ENCODE measurements around the gene PANX2. TPM values are rescaled to one million over a fixed set of nuclear protein-coding genes. Genes with fewer than 3 reads are reported as not detected.
"Not testable (repeated sequence)": the region's sequence is repeated elsewhere in the genome, so short reads cannot be mapped to it uniquely, and the experiment has no call there.

Gene PANX2
- total RNA-seq, 1 experiment from 2014 or later, result 18.0 TPM

DNA sequence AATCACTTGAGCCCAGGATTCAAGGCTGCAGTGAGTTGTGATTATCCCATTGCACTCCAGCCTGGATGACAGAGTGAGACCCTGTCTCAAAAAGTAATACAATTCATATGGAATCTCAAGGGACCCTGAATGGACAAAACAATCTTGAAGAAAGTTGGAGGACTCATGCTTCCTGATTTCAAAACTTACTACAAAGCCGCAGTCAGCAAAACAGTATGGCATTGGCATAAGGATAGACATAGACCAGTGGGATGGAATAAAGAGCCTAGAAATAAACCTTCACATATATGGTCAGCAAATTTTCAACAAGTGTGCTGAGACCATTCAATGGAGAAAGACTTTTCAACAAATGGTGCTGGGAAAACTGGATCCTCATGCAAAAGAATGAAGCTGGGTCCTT, 32.8 kb downstream of the PANX2 start:
- in situ Hi-C loops (cut with HindIII; ENCODE audit: low pct_unique_long_range_greater_than_20kb, low sequenced_read_pairs), result no loop called here
- no peak for DNase-seq (ENCODE audit: low read depth)

DNA sequence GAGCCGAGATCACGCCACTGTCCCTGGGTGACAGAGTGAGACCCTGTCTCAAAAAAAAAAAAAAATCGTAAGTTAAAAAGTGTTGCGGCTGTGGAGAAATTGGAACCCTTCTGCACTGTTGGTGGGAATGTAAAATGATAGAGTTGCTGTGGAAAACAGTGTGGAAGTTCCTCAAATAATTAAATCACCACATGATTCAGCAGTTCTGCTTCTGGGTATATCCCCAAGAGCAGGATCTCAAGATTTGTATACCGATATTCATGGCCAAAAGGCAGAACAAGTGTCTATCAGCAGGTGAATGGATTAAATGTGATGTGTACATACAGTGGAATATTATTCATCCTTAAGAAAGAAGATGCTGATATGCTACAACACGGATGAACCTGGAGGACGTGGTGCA, 34.0 kb downstream of the PANX2 start:
- DNase-seq (ENCODE audit: low read depth), result no peak
- in situ Hi-C loops (cut with HindIII; ENCODE audit: low pct_unique_long_range_greater_than_20kb, low sequenced_read_pairs), result no loop called here

DNA sequence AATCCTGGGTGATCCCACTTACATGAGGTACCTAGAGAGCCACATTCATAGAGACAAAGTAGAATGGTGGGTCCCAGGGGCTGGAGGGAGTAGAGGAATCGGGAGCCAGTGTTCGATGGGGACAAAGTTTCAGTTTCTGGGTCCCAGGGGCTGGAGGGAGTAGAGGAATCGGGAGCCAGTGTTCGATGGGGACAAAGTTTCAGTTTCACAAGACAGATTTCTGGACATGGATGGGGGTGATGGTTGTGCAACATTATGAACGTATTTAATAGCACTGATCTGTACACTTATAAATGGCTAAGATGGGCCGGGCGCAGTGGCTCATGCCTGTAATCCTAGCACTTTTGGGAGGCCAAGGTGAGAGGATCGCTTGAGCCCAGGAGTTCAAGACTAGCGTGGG, 34.5 kb downstream of the PANX2 start:
- in situ Hi-C loops (cut with HindIII; ENCODE audit: low pct_unique_long_range_greater_than_20kb, low sequenced_read_pairs); DNase-seq (ENCODE audit: low read depth): not testable (repeated sequence)

DNA sequence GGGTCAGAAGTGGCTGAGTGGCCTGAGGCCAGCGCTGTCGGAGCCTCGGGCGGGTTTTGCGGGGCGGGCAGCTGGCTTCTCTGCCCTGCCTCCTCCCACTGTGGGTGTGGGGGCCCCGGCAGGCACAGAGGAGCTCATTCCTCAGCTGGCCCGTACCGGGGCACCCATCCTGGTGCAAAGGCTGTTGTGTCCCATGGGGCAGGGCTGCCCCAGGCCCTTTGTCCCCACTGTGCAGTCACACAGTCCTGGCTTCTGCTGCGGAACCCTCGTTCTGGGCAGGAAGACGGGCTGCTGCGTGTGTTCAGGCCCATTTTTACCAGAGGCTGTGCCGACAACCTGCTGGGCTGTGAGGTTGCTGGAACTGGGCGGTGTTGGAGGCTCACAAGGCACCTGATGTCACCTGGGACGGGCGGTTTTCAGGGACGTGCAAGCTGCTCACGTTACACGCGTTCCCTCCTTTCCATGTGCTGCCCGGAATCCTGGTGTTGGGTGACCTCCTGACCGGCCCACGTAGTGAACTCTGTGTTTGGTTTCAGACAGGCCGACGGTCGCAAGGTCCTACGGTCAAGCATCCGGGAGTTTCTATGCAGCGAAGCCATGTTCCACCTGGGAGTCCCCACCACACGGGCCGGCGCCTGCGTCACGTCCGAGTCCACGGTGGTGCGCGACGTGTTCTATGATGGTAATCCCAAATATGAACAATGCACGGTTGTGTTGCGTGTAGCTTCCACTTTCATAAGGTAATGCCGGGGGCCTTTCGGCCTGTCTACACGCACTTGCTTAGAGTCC, 35.4 kb downstream of the PANX2 start:
- in situ Hi-C loops (cut with HindIII; ENCODE audit: low pct_unique_long_range_greater_than_20kb, low sequenced_read_pairs), result no loop called here

DNA sequence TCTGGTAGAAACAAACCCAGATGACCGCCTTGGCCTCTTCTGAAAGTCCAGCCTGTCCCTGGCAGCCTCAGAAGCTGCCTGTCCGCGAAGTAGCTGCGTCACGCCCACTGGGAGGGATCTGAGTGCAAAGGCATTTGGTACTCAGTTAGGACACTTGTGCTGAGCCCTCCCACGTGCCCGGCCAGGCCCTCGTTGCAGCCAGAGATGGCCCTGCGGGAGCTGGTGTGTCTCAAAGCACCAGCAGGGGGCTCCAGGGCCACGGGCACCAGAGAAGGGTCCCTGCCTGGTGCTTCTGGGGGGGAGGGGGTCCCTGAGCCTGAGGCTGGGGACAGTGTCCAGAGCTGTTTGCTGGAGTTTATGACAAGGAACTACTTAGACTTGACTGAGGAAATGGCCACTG, 36.1 kb downstream of the PANX2 start:
- in situ Hi-C loops (cut with HindIII; ENCODE audit: low pct_unique_long_range_greater_than_20kb, low sequenced_read_pairs), result no loop called here

More for the DNA sequence above, 35.4 kb downstream of the PANX2 start:
- no peak for DNase-seq (ENCODE audit: low read depth)

DNA sequence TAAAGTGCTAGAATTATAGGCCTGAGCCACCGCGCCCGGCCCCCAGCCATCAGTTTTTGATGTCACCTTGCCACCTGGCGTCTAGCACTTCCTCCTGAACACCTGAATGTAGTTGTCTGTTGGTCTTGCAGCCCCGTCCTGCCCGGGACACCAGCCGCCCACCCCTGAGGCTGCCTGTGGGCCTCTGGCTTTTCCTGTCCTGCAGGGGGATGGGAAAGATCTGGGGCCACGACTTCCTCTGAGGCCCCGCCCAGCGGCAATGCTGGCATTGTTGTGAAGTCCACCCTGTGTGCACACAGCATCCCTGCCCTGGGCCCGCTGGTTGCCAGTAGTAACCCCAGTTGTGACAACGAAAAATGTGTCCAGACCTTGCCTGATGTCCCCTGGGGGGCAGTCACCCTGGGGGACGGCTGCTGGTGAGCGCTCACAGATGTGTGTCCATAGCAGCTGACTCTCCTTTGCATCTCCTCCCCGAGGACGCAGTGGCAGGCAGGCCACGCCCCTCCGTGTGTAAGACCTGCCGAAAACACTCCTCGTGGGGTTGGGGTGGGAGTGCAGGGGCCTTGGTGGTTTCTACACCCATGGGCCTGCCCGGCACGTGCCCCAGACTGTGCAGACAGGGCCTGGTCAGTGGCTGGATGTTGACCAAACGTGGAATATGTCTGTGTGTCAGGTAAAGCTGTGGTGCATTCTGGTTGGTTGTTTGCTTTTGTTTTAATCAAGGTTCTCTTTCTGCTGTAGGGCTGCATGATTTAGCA, 37.0 kb downstream of the PANX2 start:
- no peak for DNase-seq (ENCODE audit: low read depth)
- in situ Hi-C loops (cut with HindIII; ENCODE audit: low pct_unique_long_range_greater_than_20kb, low sequenced_read_pairs), result no loop called here

More for the DNA sequence above, 36.1 kb downstream of the PANX2 start:
- DNase-seq (ENCODE audit: low read depth), result no peak

DNA sequence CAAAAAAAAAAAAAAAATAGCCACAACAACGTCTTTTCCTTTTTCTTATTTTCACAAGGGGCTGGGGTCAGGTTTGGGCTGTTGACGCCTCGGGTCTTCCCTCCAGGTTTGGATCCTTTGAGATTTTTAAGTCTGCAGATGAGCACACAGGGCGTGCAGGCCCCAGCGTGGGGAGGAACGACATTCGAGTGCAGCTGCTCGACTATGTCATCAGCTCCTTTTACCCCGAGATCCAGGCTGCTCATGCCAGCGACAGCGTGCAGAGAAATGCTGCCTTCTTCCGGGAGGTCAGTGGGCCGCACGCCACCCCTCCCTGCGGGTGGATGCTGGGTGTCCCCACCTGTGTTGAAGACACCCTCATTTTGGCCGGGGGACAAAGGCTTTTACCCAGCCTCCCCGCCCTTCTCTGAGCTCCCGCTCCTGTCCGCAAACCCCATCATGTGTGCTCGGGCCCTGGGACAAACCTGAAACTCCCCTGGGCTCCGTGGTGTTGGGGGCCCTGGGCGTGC, 38.0 kb downstream of the PANX2 start:
- in situ Hi-C loops (cut with HindIII; ENCODE audit: low pct_unique_long_range_greater_than_20kb, low sequenced_read_pairs), result no loop called here

DNA sequence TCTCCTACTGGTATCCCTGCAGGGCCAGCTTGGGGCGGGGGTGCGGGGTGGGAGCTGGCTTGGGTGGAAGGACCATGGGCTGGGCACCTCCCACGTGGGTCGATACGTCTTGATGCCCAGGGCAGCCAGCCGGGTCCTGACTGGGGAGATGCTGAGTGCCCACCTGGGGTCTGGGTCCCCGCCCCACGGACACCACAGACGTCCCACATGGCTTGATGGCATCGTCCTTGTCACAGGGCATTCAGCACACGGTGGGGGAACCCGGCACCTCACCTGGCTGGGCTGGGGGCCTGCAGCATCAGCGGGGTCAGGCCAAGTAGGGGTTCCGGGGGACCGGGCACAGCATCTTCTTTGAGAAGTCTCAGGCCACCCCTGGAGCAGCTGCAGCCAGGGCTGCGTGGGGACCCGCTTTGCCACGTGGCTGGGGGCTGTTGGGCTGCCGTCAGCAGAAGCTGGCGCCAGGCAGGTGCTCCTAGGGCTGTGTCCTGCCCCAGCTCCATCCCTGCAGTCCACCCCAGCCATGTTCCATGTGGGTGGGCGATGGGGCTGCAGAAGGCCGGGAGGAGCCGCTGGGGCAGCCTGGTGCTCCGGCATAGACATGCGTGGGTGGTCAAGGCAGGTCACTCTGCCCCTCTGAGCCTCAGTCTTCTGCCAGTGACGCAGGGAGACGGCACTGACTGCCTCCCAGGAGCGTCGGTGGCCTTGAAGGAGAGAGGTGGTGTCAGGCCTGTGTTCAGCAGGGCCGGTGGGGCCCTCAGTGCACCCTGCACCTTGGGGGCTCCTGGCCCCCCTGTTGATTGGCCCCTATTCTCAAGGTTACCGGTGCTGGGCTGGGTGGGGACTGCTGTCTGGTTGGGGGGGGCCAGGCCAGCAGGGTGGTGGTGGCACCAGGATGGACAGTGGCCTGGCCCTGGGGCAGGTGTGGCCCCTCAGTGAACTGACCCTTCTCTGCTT, 38.7 kb downstream of the PANX2 start:
- DNase-seq (ENCODE audit: low read depth), result no peak
- in situ Hi-C loops (cut with HindIII; ENCODE audit: low pct_unique_long_range_greater_than_20kb, low sequenced_read_pairs), result no loop called here

More for the DNA sequence above, 38.0 kb downstream of the PANX2 start:
- DNase-seq (ENCODE audit: low read depth), result no peak

DNA sequence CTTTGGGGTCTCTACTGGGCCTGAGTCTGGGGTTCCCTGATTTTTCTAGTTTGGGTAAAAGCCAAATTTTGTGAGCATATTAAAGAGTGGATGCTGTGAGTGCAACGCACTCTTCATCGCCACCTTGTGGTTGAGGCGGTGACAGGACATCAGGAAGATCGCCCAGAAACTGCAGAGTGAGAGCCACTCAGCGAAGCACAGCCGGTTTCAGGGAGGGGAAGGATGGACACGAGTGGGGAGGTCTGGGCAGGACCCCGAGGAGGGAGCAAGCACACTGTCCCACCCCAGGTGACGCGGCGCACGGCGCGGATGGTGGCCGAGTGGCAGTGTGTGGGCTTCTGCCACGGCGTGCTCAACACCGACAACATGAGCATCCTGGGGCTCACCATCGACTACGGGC, 39.4 kb downstream of the PANX2 start:
- DNase-seq (ENCODE audit: low read depth), result peak; percentile 44
- in situ Hi-C loops (cut with HindIII; ENCODE audit: low pct_unique_long_range_greater_than_20kb, low sequenced_read_pairs), result no loop called here

DNA sequence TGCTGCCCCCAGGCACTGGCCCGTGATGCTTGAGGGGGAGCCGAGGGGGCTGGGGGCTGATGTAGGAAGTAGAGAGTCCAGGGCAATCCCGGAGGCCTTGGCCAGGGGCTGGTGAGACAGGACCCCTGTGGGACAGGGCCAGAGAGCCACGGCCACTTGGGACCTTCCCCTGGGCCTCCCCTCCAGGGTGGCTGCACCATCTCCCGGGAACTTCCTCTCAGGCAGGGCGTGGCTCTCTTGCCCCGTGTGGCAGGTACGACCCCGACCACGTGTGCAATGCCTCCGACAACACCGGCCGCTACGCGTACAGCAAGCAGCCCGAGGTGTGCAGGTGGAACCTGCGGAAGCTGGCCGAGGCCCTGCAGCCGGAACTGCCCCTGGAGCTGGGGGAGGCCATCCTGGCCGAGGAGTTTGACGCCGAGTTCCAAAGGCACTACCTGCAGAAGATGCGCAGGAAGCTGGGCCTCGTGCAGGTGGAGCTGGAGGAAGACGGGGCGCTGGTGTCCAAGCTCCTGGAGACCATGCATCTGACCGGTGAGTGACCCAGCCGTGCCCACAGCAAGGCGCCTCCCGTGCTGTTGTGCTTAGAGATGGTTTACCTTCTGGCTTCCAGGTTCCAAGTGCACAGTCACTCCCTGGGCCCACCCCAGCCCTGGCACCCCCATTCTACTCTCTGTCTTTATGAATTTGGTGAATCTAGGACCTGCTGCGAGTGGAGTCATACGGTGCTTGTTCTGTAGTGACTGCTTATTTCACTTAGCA, 40.0 kb downstream of the PANX2 start:
- DNase-seq (ENCODE audit: low read depth), result no peak
- in situ Hi-C loops (cut with HindIII; ENCODE audit: low pct_unique_long_range_greater_than_20kb, low sequenced_read_pairs), result no loop called here

DNA sequence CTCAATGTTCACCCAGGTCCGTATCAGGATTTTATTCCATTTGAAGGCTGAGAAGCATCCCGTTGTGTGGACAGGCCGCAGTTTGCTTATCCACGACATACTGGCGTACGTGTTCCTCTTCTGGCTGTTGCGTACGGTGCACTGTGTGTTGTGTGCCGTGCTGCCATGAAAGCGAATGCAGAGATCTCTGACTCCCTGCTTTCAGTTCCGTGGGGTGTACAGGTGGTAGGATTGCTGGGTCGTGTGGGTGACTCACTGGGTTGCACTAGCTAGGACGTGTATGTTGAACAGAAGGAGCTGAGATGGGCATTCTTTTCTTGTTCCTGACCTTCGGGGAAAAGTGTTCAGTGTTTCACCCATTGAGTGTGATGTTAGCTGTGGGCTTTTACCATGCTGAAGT, 40.6 kb downstream of the PANX2 start:
- no peak for DNase-seq (ENCODE audit: low read depth)
- in situ Hi-C loops (cut with HindIII; ENCODE audit: low pct_unique_long_range_greater_than_20kb, low sequenced_read_pairs), result no loop called here

DNA sequence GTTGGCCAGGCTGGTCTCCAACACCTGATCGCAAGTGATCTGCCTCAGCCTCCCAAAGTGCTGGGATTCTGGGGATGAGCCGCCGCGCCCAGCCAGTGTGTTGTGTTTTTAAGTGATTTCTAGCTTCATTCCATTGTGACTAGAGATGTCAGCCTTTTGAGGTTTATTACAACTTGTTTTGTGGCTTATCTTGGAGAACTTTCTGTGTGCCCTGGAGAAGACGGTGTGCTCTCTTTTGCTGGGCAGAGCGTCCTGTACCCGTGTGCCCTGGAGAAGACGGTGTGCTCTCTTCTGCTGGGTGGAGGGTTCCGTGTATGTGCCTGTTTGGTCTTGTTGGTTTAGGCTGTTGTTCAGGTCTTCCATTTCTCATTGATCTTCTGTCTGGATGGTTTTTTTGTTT, 42.7 kb downstream of the PANX2 start:
- no peak for DNase-seq (ENCODE audit: low read depth)
- in situ Hi-C loops (cut with HindIII; ENCODE audit: low pct_unique_long_range_greater_than_20kb, low sequenced_read_pairs), result no loop called here

DNA sequence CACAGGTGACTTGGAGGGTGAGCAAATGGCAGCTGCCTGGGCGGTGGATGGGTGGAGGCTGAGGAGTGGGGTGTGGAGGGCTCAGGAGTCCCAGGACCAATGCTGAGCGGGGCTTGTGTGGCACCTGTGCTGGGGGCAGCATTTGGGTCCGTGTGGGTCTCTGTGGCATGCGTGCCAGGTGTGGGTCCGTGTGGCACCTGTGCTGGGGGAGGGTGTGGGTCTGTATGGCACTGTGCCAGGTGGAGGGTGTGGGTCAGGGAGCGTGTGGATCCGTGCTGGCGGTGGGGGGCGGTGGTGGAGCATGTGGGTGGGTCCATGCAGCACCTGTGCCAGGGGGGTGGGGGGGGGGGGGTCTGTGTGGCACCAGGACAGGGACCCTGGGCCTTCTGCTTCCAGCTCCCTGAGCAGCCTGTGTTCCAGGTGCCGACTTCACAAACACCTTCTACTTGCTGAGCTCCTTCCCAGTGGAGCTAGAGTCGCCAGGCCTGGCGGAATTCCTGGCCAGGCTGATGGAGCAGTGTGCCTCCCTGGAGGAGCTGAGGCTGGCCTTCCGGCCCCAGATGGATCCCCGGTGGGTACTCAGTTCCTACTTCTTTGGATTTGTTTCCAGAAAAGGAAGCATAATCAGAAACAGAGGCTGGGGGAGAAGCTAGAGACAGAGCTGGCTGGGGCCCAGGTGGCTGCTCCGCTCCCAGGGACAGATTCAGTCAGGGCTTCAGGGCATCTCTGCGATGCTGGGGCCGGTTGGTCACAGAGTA, 44.9 kb downstream of the PANX2 start:
- in situ Hi-C loops (cut with HindIII; ENCODE audit: low pct_unique_long_range_greater_than_20kb, low sequenced_read_pairs), result no loop called here
- DNase-seq (ENCODE audit: low read depth), result no peak

DNA sequence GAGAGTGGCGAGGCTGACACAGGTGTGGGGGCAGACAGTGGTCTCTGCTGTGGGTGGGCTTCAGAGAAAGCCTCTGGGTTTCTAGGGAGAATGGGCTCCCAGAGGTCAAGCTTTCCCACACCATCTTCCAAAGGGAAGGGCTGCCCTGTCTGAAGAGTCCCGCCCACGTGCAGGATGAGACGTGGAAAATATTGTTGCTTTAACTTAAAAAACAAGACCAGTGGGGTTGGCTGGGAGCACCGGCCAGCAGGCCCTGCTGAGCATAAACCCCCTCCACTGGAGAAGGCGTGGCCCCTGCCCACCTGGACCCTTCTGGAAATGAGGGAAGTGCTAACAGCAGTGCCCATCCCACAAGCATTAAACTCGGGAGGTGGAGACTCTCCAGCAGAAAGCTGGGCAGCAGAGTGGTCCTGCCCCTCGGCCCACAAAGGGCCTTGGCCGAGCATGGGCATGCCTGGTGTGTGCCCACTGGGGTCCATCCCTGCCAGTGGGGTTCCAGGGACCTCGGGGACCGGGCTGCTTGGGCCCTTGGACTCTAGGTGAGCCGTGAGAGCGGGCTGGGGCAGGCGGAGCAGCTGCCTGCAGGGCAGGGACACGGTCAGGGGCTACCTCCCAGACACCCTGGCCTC, 45.6 kb downstream of the PANX2 start:
- in situ Hi-C loops (cut with HindIII; ENCODE audit: low pct_unique_long_range_greater_than_20kb, low sequenced_read_pairs), result no loop called here
- DNase-seq (ENCODE audit: low read depth), result no peak

DNA sequence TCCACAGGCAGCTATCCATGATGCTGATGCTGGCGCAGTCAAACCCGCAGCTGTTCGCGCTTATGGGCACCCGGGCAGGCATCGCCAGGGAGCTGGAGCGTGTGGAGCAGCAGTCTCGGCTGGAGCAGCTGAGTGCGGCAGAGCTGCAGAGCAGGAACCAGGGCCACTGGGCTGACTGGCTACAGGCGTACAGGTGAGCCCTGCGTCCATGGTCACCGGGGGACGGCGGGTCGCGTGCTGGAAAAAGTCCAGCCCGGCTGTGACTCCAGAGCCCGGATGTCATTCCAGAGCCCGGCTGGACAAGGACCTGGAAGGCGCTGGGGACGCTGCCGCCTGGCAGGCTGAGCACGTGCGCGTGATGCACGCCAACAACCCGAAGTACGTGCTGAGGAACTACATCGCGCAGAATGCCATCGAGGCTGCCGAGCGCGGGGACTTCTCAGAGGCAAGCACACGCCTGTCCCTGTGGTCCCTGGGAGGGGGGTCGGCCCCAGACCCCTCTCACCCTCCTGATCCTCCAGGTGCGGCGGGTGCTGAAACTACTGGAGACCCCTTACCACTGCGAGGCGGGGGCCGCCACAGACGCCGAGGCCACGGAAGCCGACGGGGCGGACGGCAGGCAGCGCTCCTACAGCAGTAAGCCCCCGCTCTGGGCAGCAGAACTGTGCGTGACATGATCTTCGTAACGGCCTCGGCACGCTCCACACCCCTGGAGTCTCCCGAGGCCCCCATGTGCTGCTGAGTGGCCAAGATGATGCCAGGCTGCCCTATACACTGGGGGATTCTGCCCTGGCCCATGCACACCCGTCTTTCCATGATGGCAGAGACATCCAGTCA, 46.4 kb downstream of the PANX2 start:
- in situ Hi-C loops (cut with HindIII; ENCODE audit: low pct_unique_long_range_greater_than_20kb, low sequenced_read_pairs), result no loop called here
- DNase-seq (ENCODE audit: low read depth), result no peak
